Kidney (tissue), 14 donors: Measurements from ENCODE around the gene TRIM67. TPM values are rescaled to one million over a fixed set of nuclear protein-coding genes. Genes with fewer than 3 reads are reported as not detected.

ENCODE experiments used
- DNase-seq, 5 donors: peaks; one replicate each; pipeline ENCODE4 v3.0.0-alpha.2; 2013 to 2020
- FAIRE-seq: peaks from 2 replicates; lab custom pipeline; 2012; peaks lifted over from hg19 to GRCh38; lab: Jason Lieb, UNC
- H3K27ac ChIP-seq, 2 donors: one replicate each; pipeline ENCODE4 v1.7.0; 2013; ENCODE audit warnings: low read depth in 2 of 2, low read length in 2 of 2, inconsistent platforms in 1 of 2
- H3K27me3 ChIP-seq: one replicate; pipeline ENCODE4 v1.7.1; 2013; ENCODE audit warnings: low read length, inconsistent platforms; ENCODE audit not compliant: control insufficient read depth, insufficient read depth
- H3K36me3 ChIP-seq, 3 donors: one replicate each; pipeline versions ENCODE4 v1.7.0 to v1.7.1; 2013; ENCODE audit warnings: low read length in 3 of 3, control low read depth in 1 of 3, inconsistent platforms in 1 of 3; ENCODE audit not compliant: insufficient read depth in 3 of 3, control insufficient read depth in 2 of 3
- H3K4me1 ChIP-seq, 3 donors: one replicate each; pipeline versions ENCODE4 v1.7.0 to v1.7.1; 2013; ENCODE audit warnings: low read length in 3 of 3, inconsistent platforms in 1 of 3, low read depth in 1 of 3; ENCODE audit not compliant: control insufficient read depth in 2 of 3, insufficient read depth in 2 of 3
- H3K4me3 ChIP-seq, 3 donors: one replicate each; pipeline versions ENCODE4 v1.7.0 to v1.8.1; 2013; ENCODE audit warnings: low read length in 3 of 3, control low read depth in 1 of 3, inconsistent platforms in 1 of 3
- H3K9ac ChIP-seq, 3 donors: one replicate each; pipeline versions ENCODE4 v1.7.0 to v1.7.1; 2013; ENCODE audit warnings: low read length in 3 of 3, control low read depth in 1 of 3, inconsistent platforms in 1 of 3
- H3K9me3 ChIP-seq, 3 donors: one replicate each; pipeline versions ENCODE4 v1.7.0 to v1.7.1; 2013; ENCODE audit warnings: low read length in 3 of 3, control low read depth in 1 of 3, inconsistent platforms in 1 of 3; ENCODE audit not compliant: control insufficient read depth in 2 of 3, insufficient read depth in 1 of 3
- intact Hi-C: fragments of 100-400 bp; cut with DNase I; formaldehyde crosslinking; loops from one replicate; pipeline ENCODE4 v1.11.1; 2022
- polyA plus RNA-seq: library from polyadenylated mRNA; stranded (reverse); fragments of 350-450 nt; fragmentation: Illumina TruSeq; extraction: RNeasy Lipid Tissue Mini Kit (QIAGEN cat#74804); gene quantifications from one replicate; pipeline ENCODE4 v1.2.3, GENCODE V29; 2014; ENCODE audit warnings: low read depth, low replicate concordance; ENCODE audit not compliant: insufficient read depth
- total RNA-seq: library from RNA; stranded (reverse); fragmentation: NEBNext Ultra II Directional; extraction: Animal tissue kit (Norgen Biotek cat#: 25700); gene quantifications from one replicate; pipeline ENCODE4 v1.2.1, GENCODE V29; 2021
- TF ChIP-seq, protein P1 (sequence below): IDR thresholded peaks from 3 replicates; pipeline ENCODE4 v1.5.1; 2012; ENCODE audit warnings: mild to moderate bottlenecking, moderate library complexity, borderline replicate concordance; ENCODE audit not compliant: insufficient read depth; ENCODE audit errors: extremely low read depth
- donor health status: control.
- donor health status: control.
- donor health status: control.
- donor health status: control.
- donor health status: control.
- donor health status: DM: yes; HTN: yes; CAD: no.
- donor health status: Normal renal cell carcinoma (clear cell type).

The TRIM67 gene
- total and polyA plus RNA-seq, 2 donors from 2014 or later = 0.04 TPM; not detected in 1

DNA sequence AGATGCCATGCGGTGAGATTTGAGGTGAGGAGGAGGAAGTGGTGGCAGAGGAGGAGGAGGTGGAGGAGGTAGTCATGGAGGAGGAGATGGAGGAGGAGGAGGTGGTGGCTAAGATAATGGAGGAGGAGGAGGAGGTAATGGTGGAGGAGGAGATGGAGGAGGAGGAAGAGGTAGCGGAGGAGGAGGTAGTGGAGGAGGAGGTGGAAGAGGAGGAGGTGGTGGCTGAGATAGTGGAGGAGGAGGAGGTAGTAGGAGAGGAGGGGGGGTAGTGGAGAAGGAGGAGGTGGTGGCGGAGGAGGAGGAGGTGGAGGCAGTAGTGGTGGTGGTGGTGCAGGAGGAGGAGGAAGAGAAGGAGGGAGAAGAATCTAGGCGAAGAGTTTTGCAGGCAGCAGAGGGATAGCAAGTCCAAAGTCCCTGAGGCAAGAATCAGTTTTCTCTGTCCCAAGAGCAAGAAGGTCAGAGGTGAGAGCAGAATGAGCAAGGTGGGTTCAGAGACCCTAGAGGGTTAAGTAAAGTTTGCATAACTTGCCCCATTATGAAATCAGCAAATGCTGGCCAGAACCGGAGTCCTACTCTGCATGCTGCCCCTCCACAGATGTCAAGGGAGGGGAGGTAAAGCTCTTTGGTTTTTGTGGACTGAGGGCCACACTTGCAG is 40.2 kb downstream of the TRIM67 start:
- Histone ChIP-seq H3K4me3 (no peak overlapping the region), H3K27me3 (no peaks in the 10 kb centered on the region), H3K36me3 (no peaks in the 10 kb centered on the region), H3K9ac (no peak overlapping the region), H3K9me3 (no peaks in the 10 kb centered on the region), H3K27ac (no peak overlapping the region), H3K4me1 (no peaks in the 10 kb centered on the region)
- FAIRE-seq = no peak
- TF ChIP-seq, protein P1, sequence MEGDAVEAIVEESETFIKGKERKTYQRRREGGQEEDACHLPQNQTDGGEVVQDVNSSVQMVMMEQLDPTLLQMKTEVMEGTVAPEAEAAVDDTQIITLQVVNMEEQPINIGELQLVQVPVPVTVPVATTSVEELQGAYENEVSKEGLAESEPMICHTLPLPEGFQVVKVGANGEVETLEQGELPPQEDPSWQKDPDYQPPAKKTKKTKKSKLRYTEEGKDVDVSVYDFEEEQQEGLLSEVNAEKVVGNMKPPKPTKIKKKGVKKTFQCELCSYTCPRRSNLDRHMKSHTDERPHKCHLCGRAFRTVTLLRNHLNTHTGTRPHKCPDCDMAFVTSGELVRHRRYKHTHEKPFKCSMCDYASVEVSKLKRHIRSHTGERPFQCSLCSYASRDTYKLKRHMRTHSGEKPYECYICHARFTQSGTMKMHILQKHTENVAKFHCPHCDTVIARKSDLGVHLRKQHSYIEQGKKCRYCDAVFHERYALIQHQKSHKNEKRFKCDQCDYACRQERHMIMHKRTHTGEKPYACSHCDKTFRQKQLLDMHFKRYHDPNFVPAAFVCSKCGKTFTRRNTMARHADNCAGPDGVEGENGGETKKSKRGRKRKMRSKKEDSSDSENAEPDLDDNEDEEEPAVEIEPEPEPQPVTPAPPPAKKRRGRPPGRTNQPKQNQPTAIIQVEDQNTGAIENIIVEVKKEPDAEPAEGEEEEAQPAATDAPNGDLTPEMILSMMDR = no peak
- intact Hi-C loops = loop anchor here (10.0 kb wide), 1 partner anchor 407 kb away; no protein-coding TSS in a partner anchor
- DNase-seq = no peak

DNA sequence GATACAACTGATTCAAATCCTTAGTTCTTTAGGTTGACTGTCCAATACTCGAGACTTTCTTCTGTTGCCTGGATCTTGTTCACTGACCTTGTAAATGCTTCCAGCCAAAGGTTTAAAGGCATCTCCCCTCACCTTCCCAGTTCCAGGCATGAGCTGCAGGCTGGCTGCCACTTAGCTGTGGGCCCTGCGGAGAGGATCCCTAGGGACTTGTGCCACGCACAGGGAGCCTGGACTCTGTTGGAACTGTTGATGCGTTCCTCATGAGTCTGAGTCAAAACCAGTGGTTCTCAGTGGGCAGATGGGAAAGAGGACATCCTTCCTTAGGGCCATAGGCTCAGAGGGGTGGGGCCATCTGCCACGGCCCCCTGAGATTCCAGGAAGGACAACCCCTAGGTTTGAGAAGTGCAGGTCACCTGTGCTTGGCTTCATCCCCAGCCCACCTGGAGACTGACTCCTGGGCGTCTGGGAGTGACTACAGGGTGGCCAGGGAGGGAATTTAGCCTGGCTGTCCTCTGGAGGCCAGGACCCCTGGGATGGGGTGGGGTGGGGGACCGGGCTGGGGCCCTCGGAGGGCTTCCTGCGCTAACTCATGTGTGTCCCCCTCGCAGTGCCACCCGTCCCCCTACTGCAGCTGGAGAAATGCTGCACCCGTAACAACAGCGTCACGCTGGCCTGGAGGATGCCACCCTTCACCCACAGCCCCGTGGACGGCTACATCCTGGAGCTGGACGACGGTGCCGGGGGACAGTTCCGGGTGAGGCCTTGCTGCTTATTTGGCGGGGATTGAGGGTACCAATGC is 41.6 kb downstream of the TRIM67 start:
- H3K4me1 ChIP-seq = no peaks in the 10 kb centered on the region
- intact Hi-C loops = loop anchor here (10.0 kb wide), 1 partner anchor 409 kb away; no protein-coding TSS in a partner anchor
- H3K9me3 ChIP-seq = no peaks in the 10 kb centered on the region
- DNase-seq = no peak
- FAIRE-seq = no peak
- H3K27ac ChIP-seq = no peak overlapping the region
- H3K36me3 ChIP-seq = no peaks in the 10 kb centered on the region
- TF ChIP-seq, protein P1 = no peak
- H3K4me3 ChIP-seq = no peak overlapping the region
- no peak overlapping the region for H3K9ac ChIP-seq
- H3K27me3 ChIP-seq = no peaks in the 10 kb centered on the region

DNA sequence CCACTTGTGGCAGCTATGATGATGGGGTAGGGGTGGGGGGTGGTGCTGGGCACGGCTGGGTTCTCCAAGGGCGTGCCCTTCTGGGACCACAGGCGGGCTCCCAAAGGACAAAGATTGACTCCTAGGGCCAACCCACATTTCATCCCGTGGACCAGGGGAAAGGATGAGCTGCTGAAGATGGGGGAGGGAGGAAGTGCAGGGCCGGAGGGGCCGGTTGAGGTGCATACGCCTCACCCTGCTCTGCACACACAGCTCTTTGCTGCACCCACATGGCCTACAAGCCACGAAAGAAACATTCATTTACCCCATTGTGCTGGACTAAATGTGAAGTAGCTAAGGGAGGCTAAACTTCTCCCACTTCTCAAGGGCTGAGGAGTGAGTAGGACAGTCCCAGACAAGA is 45.0 kb downstream of the TRIM67 start:
- Histone ChIP-seq H3K36me3 (no peaks in the 10 kb centered on the region), H3K4me3 (no peak overlapping the region), H3K9me3 (no peaks in the 10 kb centered on the region), H3K27me3 (no peaks in the 10 kb centered on the region), H3K27ac (no peak overlapping the region), H3K4me1 (peaks cover 0 to 2% (median 0%) of the 10 kb centered on the region in 3 donors), H3K9ac (no peak overlapping the region)
- DNase-seq (no peak), FAIRE-seq (no peak)
- TF ChIP-seq, protein P1 = no peak
- intact Hi-C loops = loop anchor here (10.0 kb wide), 1 partner anchor 412 kb away; no protein-coding TSS in a partner anchor
